HepG2 (cell line): Measurements from ENCODE around the gene RAB30.

Experiments used
- ATF2 ChIP-seq: sonication (generic); formaldehyde crosslinking; IDR thresholded peaks from 2 replicates; pipeline ENCODE4 v1.4.0; 2020; ENCODE audit warnings: missing genetic modification reagents
- ATF3 ChIP-seq: sonication (generic); formaldehyde crosslinking; IDR thresholded peaks from 2 replicates; pipeline ENCODE4 v1.4.0; 2020; ENCODE audit warnings: missing genetic modification reagents
- BHLHE40 ChIP-seq: IDR thresholded peaks from 2 replicates; pipeline ENCODE4 v1.6.1; 2011; ENCODE audit warnings: low read length, improper control_type of control experiment
- CTCF ChIP-seq: sonication (generic); formaldehyde crosslinking; IDR thresholded peaks from 2 replicates; pipeline ENCODE4 v1.5.0; 2020; ENCODE audit warnings: mild to moderate bottlenecking, missing genetic modification reagents, moderate library complexity
- EZH2 ChIP-seq: conservative IDR thresholded peaks from 2 replicates; pipeline ENCODE4 v1.6.1; 2012; ENCODE audit warnings: mild to moderate bottlenecking, low read depth, low read length, moderate library complexity
- FOSL1 ChIP-seq: sonication (generic); formaldehyde crosslinking; IDR thresholded peaks from 2 replicates; pipeline ENCODE4 v1.9.0; 2021; ENCODE audit warnings: missing genetic modification reagents, borderline replicate concordance
- GABPA ChIP-seq, 2 experiments: IDR thresholded peaks; 2 replicates each; pipeline ENCODE4 v1.6.1; 2011 to 2016; ENCODE audit warnings: low read depth in 2 of 2, low read length in 1 of 2, missing biosample characterization in 1 of 2, missing genetic modification characterization in 1 of 2
- ISX ChIP-seq: sonication (generic); formaldehyde crosslinking; conservative IDR thresholded peaks from 2 replicates; pipeline ENCODE4 v1.5.0; 2020; ENCODE audit warnings: missing genetic modification reagents
- MYNN ChIP-seq: sonication (generic); formaldehyde crosslinking; IDR thresholded peaks from 2 replicates; pipeline ENCODE4 v1.4.0; 2020; ENCODE audit warnings: mild to moderate bottlenecking, low read depth, missing genetic modification reagents
- RAD21 ChIP-seq: fragments of 450-650 bp; formaldehyde crosslinking; IDR thresholded peaks from 2 replicates; pipeline ENCODE4 v1.5.0; 2020; ENCODE audit warnings: mild to moderate bottlenecking
- SMYD3 ChIP-seq: sonication (generic); formaldehyde crosslinking; IDR thresholded peaks from 2 replicates; pipeline ENCODE4 v1.8.1; 2023; ENCODE audit warnings: mild to moderate bottlenecking, missing genetic modification reagents
- ZMYM4 ChIP-seq: sonication (generic); formaldehyde crosslinking; IDR thresholded peaks from 2 replicates; pipeline ENCODE4 v1.8.1; 2023; ENCODE audit warnings: mild to moderate bottlenecking, missing genetic modification reagents
- ZSCAN30 ChIP-seq: sonication (generic); formaldehyde crosslinking; IDR thresholded peaks from 2 replicates; pipeline ENCODE4 v1.5.0; 2020; ENCODE audit warnings: mild to moderate bottlenecking, missing genetic modification reagents

- TF ChIP-seq EZH2 = no peak
- no peak for TF ChIP-seq ZSCAN30 (CRISPR knock-in tag)
- TF ChIP-seq ZMYM4 (CRISPR knock-in tag) = no peak
- TF ChIP-seq ATF3 = no peak
- TF ChIP-seq GABPA (IDR thresholded peaks at IDR 0.05; ENCODE audit: low read depth, low read length) = no peak
- no peak for TF ChIP-seq GABPA (CRISPR knock-in tag; IDR thresholded peaks at IDR 0.05; ENCODE audit: low read depth)
- TF ChIP-seq BHLHE40 = no peak
- TF ChIP-seq SMYD3 = no peak
- TF ChIP-seq CTCF (CRISPR knock-in tag) = no peak
- no peak for TF ChIP-seq MYNN (CRISPR knock-in tag)
- no peak for TF ChIP-seq ISX (CRISPR knock-in tag)
- no peak for TF ChIP-seq RAD21 (CRISPR knock-in tag)
- TF ChIP-seq ATF2 (CRISPR knock-in tag) = no peak
- no peak for TF ChIP-seq FOSL1
Observed at GRCh38 chr11:83072350-83073242, 899 bp upstream of the RAB30 start.
